ENCODE data around the gene CIB4. TPM values are rescaled to one million over a fixed set of nuclear protein-coding genes. Genes with fewer than 3 reads are reported as not detected.

The CIB4 gene
- total RNA-seq, 1 experiment from 2014 or later: not detected

- no peak for TF ChIP-seq ARID4B (CRISPR knock-in tag; IDR thresholded peaks at IDR 0.05; ENCODE audit: borderline replicate concordance)
Observed at GRCh38 chr2:26588576-26588975, 52.6 kb downstream of the CIB4 start (continued).

DNA sequence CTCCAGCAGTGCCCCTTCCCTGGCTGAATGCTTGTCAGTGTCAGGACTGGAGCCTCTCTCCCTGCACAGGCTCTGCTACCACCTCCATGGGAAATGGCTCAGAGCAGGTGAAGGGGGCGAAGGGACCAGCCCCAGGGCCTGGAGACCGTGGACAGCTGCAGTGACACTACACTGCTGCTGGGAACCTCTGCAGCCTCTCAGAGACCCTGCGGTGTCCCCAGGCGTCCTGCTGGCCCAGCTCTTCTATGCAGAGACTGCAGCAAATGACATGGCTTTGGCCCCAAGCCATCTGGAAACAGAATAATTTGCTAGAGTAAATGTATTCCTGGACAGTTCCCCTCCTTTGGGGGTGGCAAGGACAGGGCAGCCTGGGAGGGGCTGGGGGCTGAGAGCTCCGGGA lies 53.2 kb downstream of the CIB4 start:
- no peak for ATAC-seq
- peak; percentile 8 for DNase-seq (ENCODE audit: low spot score)
- no peak for TF ChIP-seq JAZF1 (CRISPR knock-in tag; IDR thresholded peaks at IDR 0.05)
- Mint-ChIP-seq H3K27me3 (ENCODE audit: low read depth) (peaks cover 8% of the 10 kb centered on the region), H3K4me3 (no peak overlapping the region), H3K4me1 (no peaks in the 10 kb centered on the region), H3K9me3 (no peaks in the 10 kb centered on the region), H3K36me3 (no peaks in the 10 kb centered on the region), H3K27ac (no peak overlapping the region)
- ChIA-PET CTCF (interaction anchor here (3.3 kb wide), 1 partner anchor 10 kb away, joined by 16 read pairs; no protein-coding TSS in a partner anchor), POLR2A (no interaction called here)

DNA sequence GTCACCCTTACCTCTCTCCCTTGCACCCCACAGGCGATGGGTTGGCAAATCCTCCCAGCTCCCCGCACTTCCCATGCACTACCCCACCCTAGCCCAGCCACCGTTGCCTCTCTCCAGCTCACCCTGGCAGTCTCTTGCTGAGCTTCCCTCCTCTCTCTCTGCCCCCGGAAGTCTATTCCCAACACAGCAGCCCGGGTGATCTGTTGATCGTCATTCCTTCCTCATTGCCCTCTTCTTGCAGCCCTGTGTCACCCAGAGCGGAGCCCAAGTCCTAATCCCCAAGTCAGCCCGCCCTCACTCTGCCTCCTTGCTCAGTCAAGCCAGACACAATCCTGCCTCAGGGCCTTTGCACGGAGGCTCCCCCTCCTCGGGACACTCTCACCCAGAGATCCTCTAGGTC lies 55.2 kb downstream of the CIB4 start:
- no peak overlapping the region for H3K4me3 Mint-ChIP-seq
- H3K4me1 Mint-ChIP-seq: no peaks in the 10 kb centered on the region
- no peaks in the 10 kb centered on the region for H3K9me3 Mint-ChIP-seq
- H3K27me3 Mint-ChIP-seq (ENCODE audit: low read depth): peaks cover 8% of the 10 kb centered on the region
- TF ChIP-seq GTF2I (CRISPR knock-in tag; conservative IDR thresholded peaks at IDR 0.05) (no peak), JUN (CRISPR knock-in tag; IDR thresholded peaks at IDR 0.05) (no peak), KAT7 (CRISPR knock-in tag; IDR thresholded peaks at IDR 0.05; ENCODE audit: borderline replicate concordance) (no peak), AFF4 (CRISPR knock-in tag; IDR thresholded peaks at IDR 0.05; ENCODE audit: borderline replicate concordance) (no peak), TEAD1 (CRISPR knock-in tag; IDR thresholded peaks at IDR 0.05) (no peak), CREB1 (CRISPR knock-in tag; IDR thresholded peaks at IDR 0.05) (no peak), NFE2L1 (CRISPR knock-in tag; IDR thresholded peaks at IDR 0.05) (no peak), ZNF396 (CRISPR knock-in tag; IDR thresholded peaks at IDR 0.05; ENCODE audit: borderline replicate concordance) (no peak), MYBL2 (CRISPR knock-in tag; IDR thresholded peaks at IDR 0.05) (no peak), ZNF232 (CRISPR knock-in tag; IDR thresholded peaks at IDR 0.05) (no peak), CDX4 (CRISPR knock-in tag; IDR thresholded peaks at IDR 0.05; ENCODE audit: borderline replicate concordance) (no peak), OVOL2 (CRISPR knock-in tag; IDR thresholded peaks at IDR 0.05; ENCODE audit: borderline replicate concordance) (no peak), NFYB (CRISPR knock-in tag; conservative IDR thresholded peaks at IDR 0.05; ENCODE audit: low read depth) (no peak), FOXK1 (CRISPR knock-in tag; IDR thresholded peaks at IDR 0.05) (no peak), ERG (CRISPR knock-in tag; IDR thresholded peaks at IDR 0.05) (no peak), ATF6 (CRISPR knock-in tag; IDR thresholded peaks at IDR 0.05) (no peak)
- TF ChIP-seq, protein P1, sequence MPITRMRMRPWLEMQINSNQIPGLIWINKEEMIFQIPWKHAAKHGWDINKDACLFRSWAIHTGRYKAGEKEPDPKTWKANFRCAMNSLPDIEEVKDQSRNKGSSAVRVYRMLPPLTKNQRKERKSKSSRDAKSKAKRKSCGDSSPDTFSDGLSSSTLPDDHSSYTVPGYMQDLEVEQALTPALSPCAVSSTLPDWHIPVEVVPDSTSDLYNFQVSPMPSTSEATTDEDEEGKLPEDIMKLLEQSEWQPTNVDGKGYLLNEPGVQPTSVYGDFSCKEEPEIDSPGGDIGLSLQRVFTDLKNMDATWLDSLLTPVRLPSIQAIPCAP (CRISPR knock-in tag; IDR thresholded peaks at IDR 0.05): no peak
- TF ChIP-seq, protein P2, sequence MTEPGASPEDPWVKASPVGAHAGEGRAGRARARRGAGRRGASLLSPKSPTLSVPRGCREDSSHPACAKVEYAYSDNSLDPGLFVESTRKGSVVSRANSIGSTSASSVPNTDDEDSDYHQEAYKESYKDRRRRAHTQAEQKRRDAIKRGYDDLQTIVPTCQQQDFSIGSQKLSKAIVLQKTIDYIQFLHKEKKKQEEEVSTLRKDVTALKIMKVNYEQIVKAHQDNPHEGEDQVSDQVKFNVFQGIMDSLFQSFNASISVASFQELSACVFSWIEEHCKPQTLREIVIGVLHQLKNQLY (CRISPR knock-in tag; IDR thresholded peaks at IDR 0.05): no peak
- POLR2A ChIA-PET: no interaction called here
- no peak overlapping the region for H3K27ac Mint-ChIP-seq
- CTCF ChIA-PET: interaction anchor here (0.8 to 3.3 kb wide), 2 partner anchors 8 to 65 kb away, joined by 4 to 16 read pairs; no protein-coding TSS in a partner anchor
- H3K36me3 Mint-ChIP-seq: no peaks in the 10 kb centered on the region
- peak; percentile 8 for DNase-seq (ENCODE audit: low spot score)
- ATAC-seq: no peak

All from WTC11 (cell line).